ENCODE measurements around the gene UBE2QL1. TPM values are rescaled to one million over a fixed set of nuclear protein-coding genes. Genes with fewer than 3 reads are reported as not detected.

The UBE2QL1 gene
- total RNA-seq, 1 donor from 2014 or later, result not detected

DNA sequence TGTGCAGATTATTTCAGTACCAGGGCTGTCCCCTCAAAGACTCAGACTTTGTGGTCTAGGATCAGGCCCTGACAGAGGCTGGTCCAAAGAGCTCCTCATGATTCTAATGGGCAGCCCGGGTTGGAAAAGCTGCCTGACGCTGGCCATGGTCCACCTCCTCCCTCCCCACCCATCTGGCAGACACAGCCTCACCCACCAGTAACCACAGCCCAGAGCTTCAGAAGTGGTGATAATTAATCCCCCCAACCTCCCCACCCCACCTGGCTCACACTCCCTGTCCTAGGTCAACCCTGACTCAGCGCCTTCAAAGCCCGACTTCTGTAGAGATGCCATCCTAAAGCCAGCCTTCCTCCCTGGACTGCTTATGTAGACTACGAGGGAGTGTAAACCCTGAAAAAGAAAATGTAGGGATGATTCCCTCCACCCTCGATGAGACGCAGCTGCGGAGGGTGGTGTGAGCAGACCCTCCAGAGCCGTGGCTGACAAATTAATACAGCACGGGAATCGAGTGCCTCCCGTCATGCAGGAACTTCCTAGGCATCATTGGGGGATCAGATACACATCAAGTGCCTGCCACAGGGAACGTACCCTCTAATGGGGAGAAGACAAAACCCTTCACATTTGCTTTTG is 7.0 kb downstream of the UBE2QL1 start:
- DNase-seq (ENCODE audit: extremely low spot score, unreplicated experiment), result peak; percentile 64
- peaks cover 41% of the 10 kb centered on the region for H3K27me3 Mint-ChIP-seq (ENCODE audit: unreplicated experiment)
- TF ChIP-seq, protein P1, sequence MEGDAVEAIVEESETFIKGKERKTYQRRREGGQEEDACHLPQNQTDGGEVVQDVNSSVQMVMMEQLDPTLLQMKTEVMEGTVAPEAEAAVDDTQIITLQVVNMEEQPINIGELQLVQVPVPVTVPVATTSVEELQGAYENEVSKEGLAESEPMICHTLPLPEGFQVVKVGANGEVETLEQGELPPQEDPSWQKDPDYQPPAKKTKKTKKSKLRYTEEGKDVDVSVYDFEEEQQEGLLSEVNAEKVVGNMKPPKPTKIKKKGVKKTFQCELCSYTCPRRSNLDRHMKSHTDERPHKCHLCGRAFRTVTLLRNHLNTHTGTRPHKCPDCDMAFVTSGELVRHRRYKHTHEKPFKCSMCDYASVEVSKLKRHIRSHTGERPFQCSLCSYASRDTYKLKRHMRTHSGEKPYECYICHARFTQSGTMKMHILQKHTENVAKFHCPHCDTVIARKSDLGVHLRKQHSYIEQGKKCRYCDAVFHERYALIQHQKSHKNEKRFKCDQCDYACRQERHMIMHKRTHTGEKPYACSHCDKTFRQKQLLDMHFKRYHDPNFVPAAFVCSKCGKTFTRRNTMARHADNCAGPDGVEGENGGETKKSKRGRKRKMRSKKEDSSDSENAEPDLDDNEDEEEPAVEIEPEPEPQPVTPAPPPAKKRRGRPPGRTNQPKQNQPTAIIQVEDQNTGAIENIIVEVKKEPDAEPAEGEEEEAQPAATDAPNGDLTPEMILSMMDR (IDR thresholded peaks at IDR 0.05), result no peak
- H3K36me3 Mint-ChIP-seq (ENCODE audit: unreplicated experiment), result no peaks in the 10 kb centered on the region
- H3K9me3 Mint-ChIP-seq (ENCODE audit: unreplicated experiment), result no peaks in the 10 kb centered on the region
- no peak overlapping the region for H3K27ac Mint-ChIP-seq (ENCODE audit: unreplicated experiment)
- no peaks in the 10 kb centered on the region for H3K4me1 Mint-ChIP-seq (ENCODE audit: unreplicated experiment)
- no peak overlapping the region for H3K4me3 Mint-ChIP-seq (ENCODE audit: unreplicated experiment)

DNA sequence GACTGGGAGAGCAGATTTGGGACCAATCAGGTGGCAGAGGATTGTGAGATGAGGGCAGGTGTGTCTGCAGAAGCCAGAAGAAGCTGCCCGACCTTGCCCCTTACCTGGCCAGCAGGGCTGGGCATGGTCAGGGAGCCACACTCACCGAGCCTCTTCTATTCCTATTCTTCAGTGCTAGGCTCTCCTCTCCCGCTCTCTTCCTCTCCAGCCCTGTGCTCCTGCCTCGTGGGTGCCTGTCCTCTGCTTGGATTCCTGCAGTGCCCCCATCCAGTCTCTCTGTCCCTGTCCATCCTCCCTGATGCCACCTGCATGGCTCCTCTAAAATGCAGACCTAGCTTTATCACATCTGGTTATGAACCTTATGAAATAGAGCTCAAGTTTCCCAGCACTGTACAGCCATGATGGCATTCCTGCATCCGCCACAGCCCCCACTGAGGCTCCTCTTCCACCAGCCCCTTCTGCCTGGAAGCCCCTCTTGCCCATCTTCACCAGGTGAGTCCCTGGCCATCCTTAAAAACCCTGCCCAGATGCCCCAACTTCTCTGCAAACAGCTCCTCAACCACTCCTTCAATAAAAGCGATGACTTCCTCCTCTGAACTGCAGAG is 8.2 kb downstream of the UBE2QL1 start:
- Mint-ChIP-seq H3K4me1 (ENCODE audit: unreplicated experiment) (no peaks in the 10 kb centered on the region), H3K27ac (ENCODE audit: unreplicated experiment) (no peak overlapping the region), H3K4me3 (ENCODE audit: unreplicated experiment) (no peak overlapping the region), H3K27me3 (ENCODE audit: unreplicated experiment) (peaks cover 29% of the 10 kb centered on the region), H3K9me3 (ENCODE audit: unreplicated experiment) (no peaks in the 10 kb centered on the region), H3K36me3 (ENCODE audit: unreplicated experiment) (no peaks in the 10 kb centered on the region)
- TF ChIP-seq, protein P1 (IDR thresholded peaks at IDR 0.05), result no peak
- DNase-seq (ENCODE audit: extremely low spot score, unreplicated experiment), result peak; percentile 70

DNA sequence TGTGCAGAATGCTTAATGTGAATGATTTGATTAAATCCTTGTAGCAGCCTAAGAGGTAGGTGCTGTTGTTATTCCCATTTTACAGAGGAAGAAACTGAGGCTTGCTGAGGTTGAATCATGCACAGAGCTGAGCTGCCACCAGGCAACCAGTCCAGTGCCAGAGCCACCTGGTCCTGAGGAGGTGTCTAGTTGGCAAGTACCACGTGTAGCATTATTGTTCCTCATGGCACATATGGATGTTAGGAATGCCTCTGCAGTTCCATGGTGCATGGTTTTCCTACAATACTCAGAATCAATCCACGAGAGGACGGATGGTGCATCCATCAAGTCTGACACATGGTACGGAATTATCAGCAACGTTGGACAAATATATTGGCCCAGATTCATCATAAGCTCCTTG is 8.9 kb downstream of the UBE2QL1 start:
- no peak overlapping the region for H3K4me3 Mint-ChIP-seq (ENCODE audit: unreplicated experiment)
- H3K9me3 Mint-ChIP-seq (ENCODE audit: unreplicated experiment), result no peaks in the 10 kb centered on the region
- DNase-seq (ENCODE audit: extremely low spot score, unreplicated experiment), result peak; percentile 32
- H3K27me3 Mint-ChIP-seq (ENCODE audit: unreplicated experiment), result peaks cover 23% of the 10 kb centered on the region
- TF ChIP-seq, protein P1 (IDR thresholded peaks at IDR 0.05), result no peak
- no peaks in the 10 kb centered on the region for H3K36me3 Mint-ChIP-seq (ENCODE audit: unreplicated experiment)
- no peak overlapping the region for H3K27ac Mint-ChIP-seq (ENCODE audit: unreplicated experiment)
- H3K4me1 Mint-ChIP-seq (ENCODE audit: unreplicated experiment), result no peaks in the 10 kb centered on the region

DNA sequence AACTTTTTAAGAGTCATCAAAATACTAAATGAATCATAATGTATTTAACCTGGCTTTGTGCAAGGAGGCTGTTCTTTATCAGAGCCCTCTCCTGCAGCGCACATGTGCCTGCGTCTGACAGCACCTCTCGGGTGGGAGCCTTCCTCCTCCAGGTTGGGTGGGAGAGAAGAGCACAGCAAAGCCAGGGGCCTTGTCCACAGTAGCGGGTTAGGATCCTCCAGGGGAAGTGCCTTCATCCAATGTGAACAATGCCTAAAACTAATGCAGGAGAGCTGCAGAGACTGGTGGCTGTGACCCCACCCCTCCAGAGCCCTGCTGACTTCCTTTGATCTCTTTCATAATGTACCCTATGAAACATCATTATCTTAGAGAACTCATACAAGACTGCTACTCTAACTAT is 10.2 kb downstream of the UBE2QL1 start:
- Mint-ChIP-seq H3K4me1 (ENCODE audit: unreplicated experiment) (no peaks in the 10 kb centered on the region), H3K9me3 (ENCODE audit: unreplicated experiment) (no peaks in the 10 kb centered on the region), H3K4me3 (ENCODE audit: unreplicated experiment) (no peak overlapping the region), H3K36me3 (ENCODE audit: unreplicated experiment) (no peaks in the 10 kb centered on the region), H3K27me3 (ENCODE audit: unreplicated experiment) (peaks cover 20% of the 10 kb centered on the region), H3K27ac (ENCODE audit: unreplicated experiment) (no peak overlapping the region)
- TF ChIP-seq, protein P1 (IDR thresholded peaks at IDR 0.05), result no peak
- peak; percentile 76 for DNase-seq (ENCODE audit: extremely low spot score, unreplicated experiment)

DNA sequence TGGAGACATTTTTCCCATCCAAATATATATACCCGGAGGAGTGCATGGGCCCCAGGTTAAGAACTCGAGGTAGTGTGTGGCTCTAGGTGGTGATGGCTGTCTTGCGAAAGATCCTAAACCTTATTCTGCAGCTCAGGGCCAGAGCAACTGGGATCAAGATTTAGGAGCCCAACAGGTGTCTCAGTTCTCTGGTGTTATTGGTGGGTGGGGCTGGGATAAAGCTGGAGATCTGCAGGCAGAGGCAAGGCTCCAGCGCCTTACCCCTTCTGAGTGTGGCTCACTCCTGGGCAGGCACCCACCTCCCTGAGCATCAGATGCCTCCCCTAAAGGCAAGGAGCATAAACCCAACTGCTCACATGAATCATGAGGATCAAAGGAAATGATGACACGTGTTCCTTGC is 11.2 kb downstream of the UBE2QL1 start:
- peaks cover 16% of the 10 kb centered on the region for H3K27me3 Mint-ChIP-seq (ENCODE audit: unreplicated experiment)
- no peaks in the 10 kb centered on the region for H3K36me3 Mint-ChIP-seq (ENCODE audit: unreplicated experiment)
- DNase-seq (ENCODE audit: extremely low spot score, unreplicated experiment), result peak; percentile 60

More for the DNA sequence above, 11.2 kb downstream of the UBE2QL1 start:
- Mint-ChIP-seq H3K4me3 (ENCODE audit: unreplicated experiment) (no peak overlapping the region), H3K9me3 (ENCODE audit: unreplicated experiment) (no peaks in the 10 kb centered on the region), H3K27ac (ENCODE audit: unreplicated experiment) (no peak overlapping the region), H3K4me1 (ENCODE audit: unreplicated experiment) (no peaks in the 10 kb centered on the region)
- TF ChIP-seq, protein P1 (IDR thresholded peaks at IDR 0.05), result no peak
